ENCODE results near the gene RPUSD1. TPM values are rescaled to one million over a fixed set of nuclear protein-coding genes. Genes with fewer than 3 reads are reported as not detected.

Gene RPUSD1
- total and polyA plus RNA-seq, 2 donors (not counting 3 experiments of a cell fraction or from before 2014, with no cell fraction given) = 46.2 to 55.8 TPM

DNA sequence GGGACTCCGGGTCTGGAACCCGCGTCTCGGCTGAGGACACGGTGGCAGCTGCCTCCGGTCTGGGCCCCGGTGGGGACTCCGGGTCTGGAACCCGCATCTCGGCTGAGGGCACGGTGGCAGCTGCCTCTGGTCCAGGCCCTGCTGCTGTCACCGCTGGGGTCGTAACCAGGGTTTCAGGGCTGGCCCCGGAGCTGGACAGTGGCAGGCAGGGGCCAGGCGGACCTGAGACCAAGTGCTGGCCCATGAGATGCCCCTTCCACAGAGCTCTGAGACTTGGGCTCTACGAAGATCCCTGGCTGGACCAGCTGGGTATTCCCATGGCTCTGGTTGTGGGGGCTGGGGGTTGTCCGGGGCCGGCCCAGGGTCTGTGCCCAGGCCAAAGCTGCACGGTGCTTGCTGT, 3.8 kb downstream of the RPUSD1 start:
- intact Hi-C loops (cut with micrococcal nuclease) = no loop called here
- dilution Hi-C loops (cut with MboI; ENCODE audit: extremely low pct_ligation_motif_present, low sequenced_read_pairs) = no loop called here
- POLR2A ChIA-PET = interaction anchor here (0.6 to 1.0 kb wide), 2 partner anchors 36 to 212 kb away, joined by 3 read pairs; no protein-coding TSS in a partner anchor

More for the DNA sequence above, 3.8 kb downstream of the RPUSD1 start:
- no peaks in the 10 kb centered on the region for H3K27me3 ChIP-seq (ENCODE audit: control insufficient read depth in 2 of 2, insufficient read depth in 2 of 2, low read length in 2 of 2)
- CTCF ChIA-PET = interaction anchor here (0.8 to 5.8 kb wide), 10 partner anchors 7 to 273 kb away, joined by 3 to 67 read pairs (median 7); partner anchors contain the start of genes ANTKMT and METRN
- no TSS peak for BruUV-seq (replicated peaks)
- peaks cover 22% of the 10 kb centered on the region for H3K79me2 ChIP-seq (ENCODE audit: control insufficient read depth, insufficient read depth, low read length)
- no peak overlapping the region for H3K4me3 ChIP-seq (replicated peaks in 1 of 3; ENCODE audit: insufficient read depth in 1 of 3, low read depth in 1 of 3, low read length in 3 of 3)
- TF ChIP-seq POLR2AphosphoS5 (IDR thresholded peaks at IDR 0.05; ENCODE audit: insufficient read depth, low read depth, low read length) = no peak
- no peak for TF ChIP-seq EZH2 (IDR thresholded peaks at IDR 0.05; ENCODE audit: borderline replicate concordance, low read depth, low read length, severe bottlenecking)
- no peak for TF ChIP-seq FOS (IDR thresholded peaks at IDR 0.05; ENCODE audit: borderline replicate concordance, insufficient read depth, low read length)
- TF ChIP-seq, protein P1, sequence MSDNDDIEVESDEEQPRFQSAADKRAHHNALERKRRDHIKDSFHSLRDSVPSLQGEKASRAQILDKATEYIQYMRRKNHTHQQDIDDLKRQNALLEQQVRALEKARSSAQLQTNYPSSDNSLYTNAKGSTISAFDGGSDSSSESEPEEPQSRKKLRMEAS (IDR thresholded peaks at IDR 0.05; ENCODE audit: insufficient read depth, insufficient read length) = no peak
- no peak for TF ChIP-seq GATA2 (IDR thresholded peaks at IDR 0.05; ENCODE audit: insufficient read depth, insufficient read length, low read depth, low read length)
- TF ChIP-seq CTCF (IDR thresholded peaks at IDR 0.05; ENCODE audit: extremely low read depth in 1 of 2, insufficient read depth in 1 of 2, low read depth in 1 of 2, low read length in 2 of 2) = no peak
- no peak for TF ChIP-seq MYC (IDR thresholded peaks at IDR 0.05; ENCODE audit: low read depth, low read length)
- no peak for TF ChIP-seq POLR2A (IDR thresholded peaks at IDR 0.05; ENCODE audit: low read depth, low read length)
- TF ChIP-seq JUN (IDR thresholded peaks at IDR 0.05; ENCODE audit: borderline replicate concordance, insufficient read depth, insufficient read length, low read depth) = no peak
- H2AFZ ChIP-seq (ENCODE audit: low read depth, low read length) = no peak overlapping the region
- H3K9me1 ChIP-seq (replicated peaks; ENCODE audit: control insufficient read depth, extremely low read depth, insufficient read depth, low read length) = no peaks in the 10 kb centered on the region
- H3K9ac ChIP-seq (replicated peaks; ENCODE audit: extremely low read depth, insufficient read depth, low read length) = no peak overlapping the region
- DNase-seq (ENCODE audit: low read depth, low spot score) (no peak), FAIRE-seq (no peak)
- no peaks in the 10 kb centered on the region for H3K9me3 ChIP-seq (replicated peaks; ENCODE audit: control insufficient read depth, insufficient read depth, low read length)
- H3K4me1 ChIP-seq (ENCODE audit: control insufficient read depth, extremely low read depth, insufficient read depth, low read length) = peaks cover 13% of the 10 kb centered on the region
- no peak overlapping the region for H3K27ac ChIP-seq (ENCODE audit: insufficient read depth, low read depth, low read length)
- H4K20me1 ChIP-seq (replicated peaks; ENCODE audit: control insufficient read depth, extremely low read depth, insufficient read depth, low read length) = no peaks in the 10 kb centered on the region
- peaks cover 2 to 6% of the 10 kb centered on the region in 2 experiments for H3K36me3 ChIP-seq (ENCODE audit: control insufficient read depth in 2 of 2, extremely low read depth in 1 of 2, insufficient read depth in 2 of 2, low read length in 2 of 2)
- H3K4me2 ChIP-seq (ENCODE audit: insufficient read depth, low read length) = no peak overlapping the region
